Nucleus accumbens (tissue), 56 donors: ENCODE results near the gene CCNYL1.
"Not testable (repeated sequence)": the region's sequence is repeated elsewhere in the genome, so short reads cannot be mapped to it uniquely, and the experiment has no call there.

ENCODE experiments used
- DNase-seq, 56 donors: peaks; one replicate each; lab custom pipeline; 2025; lab: John Stamatoyannopoulos, UW

The CCNYL1 gene

GRCh38 chr2:207733597-207734240 is 22.3 kb downstream of the CCNYL1 start:
- no peak for DNase-seq

GRCh38 chr2:207734264-207734635 is 22.8 kb downstream of the CCNYL1 start:
- no peak for DNase-seq

DNA sequence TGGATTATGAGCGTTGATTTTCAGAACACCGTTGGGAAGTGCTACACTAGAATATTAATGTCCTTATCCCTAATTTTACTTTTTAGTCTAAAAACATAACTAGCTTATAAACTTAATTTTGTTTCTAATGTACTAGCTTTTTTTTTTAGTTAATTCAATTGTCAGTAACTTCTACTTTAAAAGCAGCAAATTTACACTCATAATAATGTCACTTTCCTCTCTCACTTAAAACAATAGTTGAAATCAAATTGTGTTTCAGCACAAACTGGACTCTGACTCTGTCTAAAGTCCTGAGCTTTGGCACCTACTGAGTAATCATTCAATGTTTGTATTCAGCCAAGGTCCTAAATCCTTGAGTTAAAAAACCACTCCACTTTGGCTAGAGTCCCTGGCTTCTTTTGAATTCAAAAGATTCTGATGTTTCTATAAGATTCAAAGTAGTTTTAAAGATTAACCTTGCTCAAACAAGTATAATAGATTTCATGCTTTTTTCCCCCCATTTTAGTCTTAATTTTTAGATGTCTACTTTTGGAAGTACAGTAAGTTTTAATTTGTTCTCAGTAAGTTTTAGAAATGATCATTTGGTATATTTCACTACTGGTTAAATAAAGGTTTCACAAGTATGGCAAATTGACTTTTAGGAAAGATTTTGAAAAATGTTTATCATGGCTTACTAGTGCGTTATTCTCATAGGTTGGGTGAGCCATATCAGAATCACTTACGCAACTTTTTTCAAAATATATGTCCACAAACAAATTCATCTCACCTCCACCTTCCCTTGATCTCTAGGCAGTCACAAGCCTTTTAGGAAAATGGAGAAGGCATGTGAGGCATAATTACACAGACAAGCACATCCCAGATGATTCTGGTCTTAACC is 23.4 kb downstream of the CCNYL1 start:
- no peak for DNase-seq

DNA sequence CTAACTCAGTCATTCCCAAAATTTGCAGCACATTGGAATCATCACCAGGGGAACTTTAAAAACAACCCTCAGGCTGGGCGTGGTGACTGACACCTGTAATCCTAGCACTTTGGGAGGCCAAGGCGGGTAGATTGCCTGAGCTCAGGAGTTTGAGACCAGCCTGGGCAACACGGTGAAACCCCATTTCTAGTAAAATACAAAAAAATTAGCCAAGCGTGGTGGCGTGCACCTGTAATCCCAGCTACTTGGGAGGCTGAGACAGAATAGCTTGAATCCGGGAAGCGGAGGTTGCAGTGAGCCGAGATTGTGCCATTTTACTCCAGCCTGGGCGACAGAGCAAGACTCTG is 24.0 kb downstream of the CCNYL1 start:
- not testable (repeated sequence) for DNase-seq

GRCh38 chr2:207743514-207743913 is 32.1 kb downstream of the CCNYL1 start:
- no peak for DNase-seq

- no peak for DNase-seq
Observed at GRCh38 chr2:207744050-207744449, 32.6 kb downstream of the CCNYL1 start.

- DNase-seq = no peak
Observed at GRCh38 chr2:207744451-207744850, 33.0 kb downstream of the CCNYL1 start.

GRCh38 chr2:207746131-207746530 is 34.7 kb downstream of the CCNYL1 start:
- DNase-seq = peak in 38 of 56 donors; percentile 6 to 73 (median 40)

DNA sequence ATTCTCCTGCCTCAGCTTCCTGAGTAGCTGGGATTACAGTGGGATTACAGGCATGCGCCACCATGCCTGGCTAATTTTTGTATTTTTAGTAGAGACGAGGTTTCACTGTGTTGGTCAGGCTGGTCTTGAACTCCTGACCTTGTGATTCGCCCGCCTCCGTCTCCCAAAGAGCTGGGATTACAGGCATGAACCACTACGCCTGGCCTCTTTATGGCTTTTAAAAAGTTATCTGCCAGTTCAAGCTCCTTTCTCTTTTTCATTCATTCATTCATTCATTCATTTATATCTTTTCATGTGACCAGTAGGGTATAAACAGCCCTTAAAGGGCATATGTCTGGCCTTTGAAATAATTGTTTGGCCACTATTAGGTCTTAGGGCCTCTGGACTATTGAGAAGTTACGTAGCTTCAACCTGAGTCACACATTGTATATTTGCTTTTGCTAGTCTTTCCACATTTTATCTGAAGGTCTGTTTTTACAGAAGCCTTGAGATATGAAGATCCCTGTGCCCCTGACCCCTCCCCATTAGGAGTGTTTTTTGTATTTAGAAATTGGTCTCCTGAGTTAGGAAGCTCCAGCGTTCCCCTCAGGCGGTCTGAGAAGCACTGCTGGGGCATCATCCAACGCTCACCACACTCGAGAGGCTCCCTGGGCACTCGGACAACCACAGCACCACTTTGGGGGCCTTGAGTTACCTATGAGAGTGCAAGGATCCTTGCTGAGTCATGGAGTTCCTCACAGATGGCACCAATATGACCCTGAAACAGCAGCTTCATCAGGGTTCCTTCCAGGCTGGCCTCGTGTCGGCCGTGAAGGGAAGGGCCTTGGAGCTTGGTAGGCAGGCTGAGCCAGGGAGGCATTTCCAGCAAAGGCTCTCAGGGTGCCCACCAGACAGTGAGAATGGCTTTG is 36.5 kb downstream of the CCNYL1 start:
- DNase-seq = no peak

GRCh38 chr2:207748993-207749392 is 37.6 kb downstream of the CCNYL1 start:
- no peak for DNase-seq

DNA sequence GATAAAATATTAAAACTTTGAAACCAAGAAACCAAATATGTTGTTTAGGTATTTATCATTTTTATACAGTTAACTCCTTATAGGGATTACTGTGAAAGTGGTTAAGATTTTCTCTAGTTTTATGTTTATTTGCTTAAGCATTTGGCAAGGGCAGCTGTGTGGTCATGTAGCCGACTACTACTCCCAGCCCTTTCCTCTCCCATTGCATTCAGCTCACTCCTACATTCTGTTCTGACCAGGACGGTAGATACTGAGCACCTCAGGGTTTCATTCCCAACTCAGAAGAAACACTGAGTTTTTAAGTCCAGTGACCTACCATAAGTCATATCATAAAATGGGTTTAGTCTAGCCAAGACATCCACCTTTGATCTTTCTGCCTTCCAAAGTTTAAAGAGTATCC is 38.4 kb downstream of the CCNYL1 start:
- DNase-seq = no peak

DNA sequence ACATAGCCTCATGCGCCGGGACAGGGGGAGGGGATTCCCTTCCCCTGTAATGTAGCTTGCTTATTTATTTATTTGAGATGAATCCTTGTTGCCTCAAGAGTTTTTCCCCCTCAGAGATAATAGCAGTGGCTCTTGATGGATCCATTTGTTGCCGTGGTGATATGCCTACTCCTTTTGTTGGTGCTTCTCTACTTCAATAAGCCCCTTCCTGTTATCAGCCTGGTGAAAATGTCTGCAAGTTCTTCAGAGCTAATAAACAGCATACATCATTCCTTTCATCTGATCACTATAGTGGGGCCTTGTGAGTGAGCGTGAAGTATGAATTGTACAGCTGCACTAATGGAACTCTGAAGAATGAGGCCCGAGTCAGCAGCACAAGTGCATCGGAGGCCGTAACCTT is 38.9 kb downstream of the CCNYL1 start:
- no peak for DNase-seq

DNA sequence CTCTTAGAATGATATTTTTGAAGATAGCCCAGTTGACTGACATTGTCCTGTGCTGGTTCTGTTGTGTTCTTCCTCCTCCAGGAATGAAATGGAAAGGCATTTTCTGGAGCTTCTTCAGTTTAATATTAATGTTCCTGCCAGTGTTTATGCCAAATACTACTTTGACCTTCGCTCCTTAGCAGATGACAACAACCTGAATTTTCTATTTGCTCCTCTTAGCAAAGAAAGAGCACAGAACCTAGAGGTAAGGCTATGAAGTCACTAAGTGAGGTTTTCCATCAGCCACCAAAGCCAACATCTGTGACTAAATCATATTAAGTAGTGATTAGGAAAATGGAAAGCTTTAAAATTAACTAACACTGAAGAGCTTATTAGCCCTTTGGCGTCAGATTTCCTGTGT is 39.4 kb downstream of the CCNYL1 start:
- DNase-seq = no peak

GRCh38 chr2:207753688-207754087 is 42.2 kb downstream of the CCNYL1 start:
- not testable (repeated sequence) for DNase-seq

GRCh38 chr2:207754498-207755383 is 43.3 kb downstream of the CCNYL1 start:
- no peak for DNase-seq

DNA sequence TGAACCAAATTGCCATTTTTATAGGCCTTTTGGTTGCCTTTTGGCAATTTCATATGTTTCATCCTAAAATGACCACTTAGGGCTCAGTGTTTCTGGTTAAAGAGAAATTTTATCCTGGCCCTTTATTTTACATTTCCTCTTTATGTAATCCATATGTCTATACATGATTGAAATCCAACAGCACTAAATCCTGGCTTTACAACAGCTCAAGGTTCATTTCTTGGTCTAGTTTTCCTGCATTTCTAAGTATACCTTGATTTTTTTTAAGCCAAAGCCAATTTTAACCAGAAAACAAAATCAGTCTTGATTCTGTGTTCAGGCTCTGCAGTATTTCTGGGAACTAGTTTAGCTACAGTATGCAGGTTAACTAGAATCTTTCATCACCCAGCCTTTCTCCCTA is 46.6 kb downstream of the CCNYL1 start:
- no peak for DNase-seq

GRCh38 chr2:207759890-207760289 is 48.5 kb downstream of the CCNYL1 start:
- no peak for DNase-seq

GRCh38 chr2:207760453-207760852 is 49.0 kb downstream of the CCNYL1 start:
- DNase-seq = no peak

- DNase-seq = not testable (repeated sequence)
Observed at GRCh38 chr2:207761426-207761825, 50.0 kb downstream of the CCNYL1 start.

DNA sequence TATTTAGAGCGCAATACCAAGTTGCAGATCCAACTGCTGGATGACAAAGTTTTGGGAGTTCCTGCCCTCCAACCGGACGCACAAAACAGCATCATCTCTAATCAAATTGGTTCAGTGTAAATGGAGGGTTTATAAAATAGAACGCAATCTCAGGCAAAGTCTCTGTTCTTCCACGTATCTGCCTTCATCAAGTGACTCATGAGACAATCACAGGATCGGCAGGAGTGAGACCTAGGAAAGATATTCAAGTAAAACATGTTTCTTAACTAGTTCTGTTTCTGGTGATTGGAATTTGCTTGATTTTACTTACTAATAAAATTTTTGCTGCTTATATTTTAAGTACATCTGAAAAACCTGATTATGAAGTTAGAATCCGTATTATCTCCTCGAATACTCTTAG is 50.7 kb downstream of the CCNYL1 start:
- DNase-seq = no peak
